Right ventricle myocardium inferior (tissue), 1 donor: ENCODE data around the gene HMOX1. TPM values are rescaled to one million over a fixed set of nuclear protein-coding genes. Genes with fewer than 3 reads are reported as not detected.
A peak's percentile ranks its signal among the peaks of the same experiment; 100 is the strongest.

Source experiments
- ATAC-seq: fragments of 200-7000 bp; cut with Tn5 transposase; one replicate; pipeline ENCODE4 v1.9.1; 2020; ENCODE audit warnings: mild to moderate bottlenecking, moderate library complexity
- DNase-seq: peaks from one replicate; pipeline ENCODE4 v3.0.0; 2021; ENCODE audit errors: missing footprints
- intact Hi-C: fragments of 100-400 bp; cut with DNase I; formaldehyde crosslinking; loops from one replicate; pipeline ENCODE4 v1.11.0; 2022
- total RNA-seq: library from RNA; stranded (reverse); fragmentation: NEBNext Ultra II Directional; extraction: Animal tissue kit (Norgen Biotek cat#: 25700); gene quantifications from one replicate; pipeline ENCODE4 v1.2.1, GENCODE V29; 2021
- donor health status: DM: no; HTN: yes; CAD: no; lungs with severe emphysema.

Gene HMOX1
- total RNA-seq, 1 donor from 2014 or later = 7.4 TPM

DNA sequence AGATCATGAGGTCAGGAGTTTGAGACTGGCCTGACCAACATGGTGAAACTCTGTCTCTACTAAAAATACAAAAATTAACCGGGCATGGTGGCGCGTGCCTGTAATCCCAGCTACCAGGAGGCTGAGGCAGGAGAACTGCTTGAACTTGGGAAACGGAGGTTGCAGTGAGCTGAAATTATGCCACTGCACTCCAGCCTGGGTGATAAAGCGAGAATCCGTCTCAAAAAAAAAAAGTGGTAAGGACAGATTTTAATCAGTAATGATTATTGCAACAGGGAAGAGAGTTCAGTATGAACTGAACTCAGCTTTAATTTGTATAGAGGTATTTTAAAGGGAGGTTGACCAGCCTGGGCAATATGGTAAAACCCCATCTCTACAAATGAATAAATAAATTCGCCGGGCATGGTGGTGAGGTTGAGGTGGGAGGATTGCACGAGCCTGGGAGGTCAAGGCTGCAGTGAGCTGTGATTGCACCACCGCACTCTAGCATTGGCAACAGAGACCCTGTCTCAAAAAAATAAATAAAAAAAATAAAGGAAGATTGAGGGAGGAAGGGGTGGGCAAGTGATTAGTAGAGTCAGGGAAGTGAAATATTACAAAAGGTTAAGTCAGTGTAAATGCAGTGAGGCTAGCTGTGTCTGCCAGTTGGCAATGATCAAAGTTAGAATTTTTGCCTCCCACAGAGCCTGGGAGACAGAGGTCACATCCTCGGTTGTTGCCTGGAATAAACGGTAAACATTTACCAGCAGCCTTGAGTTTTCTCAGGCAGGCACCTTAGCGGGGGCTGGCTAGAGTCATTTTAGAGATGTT is 16.4 kb downstream of the HMOX1 start:
- DNase-seq = no peak
- ATAC-seq = no peak
- intact Hi-C loops = no loop called here

- intact Hi-C loops = no loop called here
- ATAC-seq = no peak
- no peak for DNase-seq
These were observed 17.7 kb downstream of the HMOX1 start for GRCh38 chr22:35398591-35398973.

DNA sequence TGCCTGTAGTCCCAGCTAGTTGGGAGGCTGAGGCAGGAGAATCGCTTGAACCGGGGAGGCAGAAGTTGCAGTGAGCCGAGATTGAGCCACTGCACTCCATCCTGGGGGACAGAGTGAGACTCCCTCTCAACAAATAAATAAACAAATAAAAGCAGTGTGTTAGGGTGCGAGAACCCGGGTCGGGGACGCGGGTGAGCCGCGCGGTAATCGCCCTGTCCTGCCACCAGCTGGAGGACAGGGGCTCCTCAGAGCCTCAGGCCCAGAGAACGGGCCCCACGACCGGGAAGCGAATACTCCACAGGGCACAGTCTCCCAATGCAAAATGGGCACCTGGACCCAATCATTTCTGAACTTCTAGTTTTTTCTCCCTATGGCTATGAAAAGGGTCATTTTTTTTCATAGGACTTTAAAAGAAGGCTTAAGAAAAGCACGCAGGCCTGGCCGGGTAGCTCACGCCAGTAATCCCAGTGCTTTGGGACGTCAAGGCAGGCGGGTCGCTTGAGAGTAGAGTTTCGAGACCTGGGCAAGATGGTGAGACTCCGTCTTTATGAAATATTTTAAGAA is 18.3 kb downstream of the HMOX1 start:
- DNase-seq (no peak), ATAC-seq (no peak)
- intact Hi-C loops = no loop called here

GRCh38 chr22:35399678-35400500 is 19.0 kb downstream of the HMOX1 start, which contains the start of gene MCM5:
Gene MCM5, plus strand, starts transcription at chr22:35400140. Its CDS starts 299 bp downstream, at chr22:35400439.
- peak; percentile 99 for DNase-seq
- intact Hi-C loops = no loop called here
- ATAC-seq = peak; percentile 99

- intact Hi-C loops = no loop called here
- ATAC-seq (no peak), DNase-seq (no peak)
These were observed 19.6 kb downstream of the HMOX1 start for GRCh38 chr22:35400501-35400790.

DNA sequence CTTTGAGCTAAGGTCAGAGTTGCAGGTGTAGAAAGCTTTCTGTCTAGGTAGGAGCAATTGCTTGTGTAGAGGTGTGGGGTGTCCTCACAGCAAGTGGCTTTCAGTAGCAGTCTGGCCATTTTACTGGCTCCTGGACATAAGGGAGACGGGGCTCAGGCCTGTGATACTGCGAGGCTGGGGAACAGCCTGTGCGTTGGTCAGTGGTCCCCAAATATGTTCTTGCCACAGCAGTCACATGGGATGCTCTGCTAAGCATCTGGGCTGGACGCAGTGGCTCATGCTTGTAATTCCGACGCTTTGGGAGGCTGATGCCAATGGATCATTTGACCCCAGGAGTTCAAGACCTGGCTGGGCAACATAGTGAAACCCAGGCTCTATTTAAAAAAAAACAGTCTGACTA is 21.0 kb downstream of the HMOX1 start:
- DNase-seq = no peak
- intact Hi-C loops = no loop called here
- ATAC-seq = no peak

- intact Hi-C loops = no loop called here
- DNase-seq (no peak), ATAC-seq (no peak)
These were observed 22.5 kb downstream of the HMOX1 start for GRCh38 chr22:35403356-35403755.

GRCh38 chr22:35404176-35404575 is 23.3 kb downstream of the HMOX1 start:
- ATAC-seq = no peak
- DNase-seq = no peak
- intact Hi-C loops = no loop called here

DNA sequence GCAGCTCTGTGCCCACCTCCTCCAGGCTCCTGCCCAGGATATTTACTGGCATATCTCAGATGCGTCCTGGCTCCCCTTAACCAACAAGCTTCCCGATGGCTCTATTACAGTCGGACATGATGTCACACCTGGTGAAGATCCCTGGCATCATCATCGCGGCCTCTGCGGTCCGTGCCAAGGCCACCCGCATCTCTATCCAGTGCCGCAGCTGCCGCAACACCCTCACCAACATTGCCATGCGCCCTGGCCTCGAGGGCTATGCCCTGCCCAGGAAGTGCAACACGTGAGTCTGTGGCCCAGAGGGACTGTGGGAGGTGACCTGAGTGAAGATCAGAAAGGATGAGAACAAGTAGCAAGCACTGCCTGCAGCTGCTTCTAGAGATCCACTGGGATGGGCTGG is 25.5 kb downstream of the HMOX1 start:
- intact Hi-C loops = no loop called here
- ATAC-seq = no peak
- no peak for DNase-seq

DNA sequence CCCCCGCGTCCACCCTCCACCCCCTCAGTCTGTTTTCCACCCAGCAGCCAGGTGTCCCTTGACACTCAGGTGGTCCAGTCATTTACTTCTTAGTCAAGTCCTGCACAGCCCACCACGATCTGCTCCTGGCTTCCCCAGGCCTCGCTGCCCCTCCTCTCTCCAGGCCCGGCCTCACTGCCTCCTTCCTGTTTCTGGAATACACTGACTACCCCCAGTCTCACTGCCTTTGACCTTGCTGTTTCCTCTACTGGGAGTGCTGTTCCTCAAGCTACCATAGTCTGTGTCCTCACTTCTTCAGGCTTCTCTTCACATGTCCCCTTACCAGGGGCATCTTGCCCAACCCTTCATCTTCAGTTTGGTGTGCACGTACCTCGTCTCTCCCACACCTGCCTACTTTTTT is 26.5 kb downstream of the HMOX1 start:
- intact Hi-C loops = no loop called here
- ATAC-seq = no peak
- no peak for DNase-seq

DNA sequence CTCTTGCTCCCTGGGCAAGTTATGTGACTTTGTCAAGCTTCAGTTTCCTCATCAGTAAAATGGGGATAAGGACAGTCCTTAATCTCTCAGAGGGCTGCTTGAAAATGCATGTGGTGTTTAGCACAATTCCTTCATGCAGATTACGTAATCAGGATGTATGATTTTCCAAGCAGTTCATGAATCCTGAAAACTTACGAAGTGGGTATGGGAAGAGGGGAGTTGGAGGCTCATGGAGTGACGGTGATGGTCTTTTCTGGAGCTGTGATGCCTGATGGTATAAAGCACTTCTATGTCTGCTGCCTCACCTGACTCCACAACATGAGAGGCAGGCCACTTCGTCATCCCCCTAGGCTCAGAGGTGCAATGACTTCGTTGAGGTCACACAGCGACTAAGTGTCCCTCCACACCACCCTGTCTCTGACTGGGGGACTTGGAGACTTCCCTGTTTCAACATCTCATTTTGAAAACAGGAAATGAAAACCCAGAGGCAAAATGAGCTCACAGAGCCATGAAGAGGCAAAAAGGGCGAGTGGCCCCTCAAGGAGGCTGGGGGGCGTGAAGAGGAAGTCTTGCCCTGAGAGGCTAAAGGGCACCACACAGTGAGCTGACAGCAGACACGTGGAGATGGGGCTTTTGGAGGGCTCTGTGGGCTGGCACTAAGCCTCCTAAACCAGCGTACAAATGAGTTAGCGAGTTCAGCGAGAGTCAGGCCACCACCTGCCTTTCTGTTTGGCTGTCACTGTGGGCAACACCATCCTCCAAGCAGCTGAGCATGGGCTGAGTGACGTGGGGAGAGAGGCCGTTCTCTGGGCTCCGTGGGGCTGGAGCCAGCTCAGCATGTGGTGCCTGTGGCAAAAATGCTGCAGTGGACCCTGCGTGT is 29.1 kb downstream of the HMOX1 start:
- DNase-seq (peak; percentile 76), ATAC-seq (peak; percentile 61)
- intact Hi-C loops = no loop called here

DNA sequence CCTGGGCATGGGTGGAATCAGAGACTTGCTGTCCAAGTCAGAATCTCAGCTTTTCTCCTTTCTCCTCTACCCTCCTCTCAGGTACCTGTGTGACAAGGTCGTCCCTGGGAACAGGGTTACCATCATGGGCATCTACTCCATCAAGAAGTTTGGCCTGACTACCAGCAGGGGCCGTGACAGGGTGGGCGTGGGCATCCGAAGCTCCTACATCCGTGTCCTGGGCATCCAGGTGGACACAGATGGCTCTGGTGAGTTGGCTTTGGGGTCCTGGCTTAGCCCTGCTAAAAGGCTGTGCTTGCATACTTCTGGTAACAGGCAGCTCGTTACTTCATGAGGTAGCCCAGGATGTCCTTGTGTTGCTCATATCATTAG is 29.8 kb downstream of the HMOX1 start:
- intact Hi-C loops = no loop called here
- DNase-seq (no peak), ATAC-seq (no peak)

DNA sequence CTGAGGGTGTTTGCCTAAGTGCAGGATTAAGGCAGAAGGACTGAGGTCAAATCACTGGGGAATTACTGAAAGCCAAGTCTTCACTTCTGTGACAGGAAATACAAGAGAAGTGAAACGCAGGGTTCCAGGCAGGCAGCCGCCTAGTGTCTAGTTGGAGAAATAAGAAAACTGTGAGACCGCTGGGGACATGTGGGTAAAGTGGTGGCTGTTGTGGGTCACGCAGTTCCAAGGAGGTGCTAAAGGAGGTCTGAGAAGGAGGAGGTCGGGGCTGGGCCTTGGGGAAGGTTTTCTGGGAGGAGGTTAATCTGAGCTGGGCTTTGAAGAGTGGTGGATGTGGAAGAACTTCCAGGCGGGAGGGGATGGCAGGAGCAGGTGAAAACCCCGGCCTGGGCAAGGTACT is 30.2 kb downstream of the HMOX1 start:
- ATAC-seq (no peak), DNase-seq (peak; percentile 51)
- intact Hi-C loops = no loop called here

GRCh38 chr22:35413624-35414023 is 32.7 kb downstream of the HMOX1 start:
- ATAC-seq (no peak), DNase-seq (no peak)
- intact Hi-C loops = no loop called here

- DNase-seq (no peak), ATAC-seq (no peak)
- intact Hi-C loops = no loop called here
These were observed 36.7 kb downstream of the HMOX1 start for GRCh38 chr22:35417606-35418005.

DNA sequence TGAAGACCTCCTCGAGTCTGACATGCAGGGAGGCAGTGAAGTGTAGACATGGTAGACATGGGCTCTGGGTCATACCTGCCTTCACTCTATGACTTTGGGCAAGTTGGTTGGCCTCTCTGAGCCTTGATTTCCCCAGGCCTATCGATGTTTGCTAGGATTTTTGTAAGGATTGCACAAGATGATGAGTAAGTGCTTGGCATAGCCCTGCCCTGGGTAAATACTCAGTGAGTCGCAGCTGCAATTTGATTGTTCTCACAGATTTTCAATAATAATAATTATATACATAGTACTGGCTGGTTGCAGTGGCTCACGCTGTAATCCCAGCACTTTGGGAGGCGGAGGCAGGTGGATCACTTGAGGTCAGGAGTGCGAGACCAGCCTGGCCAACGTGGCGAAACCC is 37.2 kb downstream of the HMOX1 start:
- no peak for ATAC-seq
- DNase-seq = no peak
- intact Hi-C loops = no loop called here

- DNase-seq = no peak
- no peak for ATAC-seq
- intact Hi-C loops = no loop called here
These were observed 37.8 kb downstream of the HMOX1 start for GRCh38 chr22:35418731-35419130.

DNA sequence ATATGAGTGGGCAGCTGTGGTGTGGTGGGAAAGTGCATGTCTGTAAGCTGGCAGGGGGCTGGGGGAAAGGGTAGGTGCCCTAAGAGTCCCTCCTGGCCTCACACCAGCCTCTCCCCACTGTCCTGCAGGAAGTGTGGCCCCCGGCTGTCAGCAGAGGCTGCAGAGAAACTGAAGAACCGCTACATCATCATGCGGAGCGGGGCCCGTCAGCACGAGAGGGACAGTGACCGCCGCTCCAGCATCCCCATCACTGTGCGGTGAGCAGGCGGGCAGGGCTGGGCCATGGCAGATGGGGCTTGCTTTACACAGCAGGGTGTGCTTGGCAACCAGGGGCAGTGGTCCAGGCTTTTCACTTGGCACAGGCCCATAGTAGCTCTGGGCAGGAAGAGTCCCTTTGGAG is 38.9 kb downstream of the HMOX1 start:
- ATAC-seq = no peak
- intact Hi-C loops = no loop called here

GRCh38 chr22:35421121-35421520 is 40.2 kb downstream of the HMOX1 start:
- no peak for ATAC-seq
- DNase-seq = no peak
- intact Hi-C loops = no loop called here

More for the DNA sequence above, 38.9 kb downstream of the HMOX1 start:
- no peak for DNase-seq
